Keratinocyte (primary cell): ENCODE results near the gene SLC25A40.

Experiments used
- CTCF ChIP-seq, 3 experiments: IDR thresholded peaks in 1 of 3; conservative IDR thresholded peaks in 1 of 3; optimal IDR thresholded peaks in 1 of 3; 2 replicates in 2 of 3; 3 replicates in 1 of 3; pipeline versions ENCODE3 to v1.5.1; 2011; ENCODE audit warnings: low read length in 3 of 3, mild to moderate bottlenecking in 3 of 3, moderate library complexity in 2 of 3, control low read depth in 1 of 3, inconsistent platforms in 1 of 3; ENCODE audit not compliant: insufficient read depth in 2 of 3; ENCODE audit errors: extremely low read depth in 1 of 3
- EZH2 ChIP-seq: IDR thresholded peaks from one replicate; pipeline ENCODE4 v1.6.1; 2012; ENCODE audit warnings: inconsistent platforms, mild to moderate bottlenecking, low read length, moderate library complexity

GRCh38 chr7:87850836-87851593 lies 25.1 kb downstream of the SLC25A40 start:
- TF ChIP-seq CTCF (optimal IDR thresholded peaks at IDR 0.05 in 1 of 3, IDR thresholded peaks at IDR 0.05 in 1 of 3, conservative IDR thresholded peaks at IDR 0.05 in 1 of 3; ENCODE audit: extremely low read depth in 1 of 3, insufficient read depth in 2 of 3, low read length in 3 of 3): no peak
- no peak for TF ChIP-seq EZH2
